ENCODE measurements around the gene FAM13C. TPM values are rescaled to one million over a fixed set of nuclear protein-coding genes. Genes with fewer than 3 reads are reported as not detected.

The FAM13C gene
- total and polyA plus RNA-seq, 2 of the 4 experiments (the other 2 are of a cell fraction): 1.6 to 2.9 TPM

GRCh38 chr10:59227136-59227673 lies 135.1 kb downstream of the FAM13C start:
- no peak overlapping the region for H3K18ac ChIP-seq (ENCODE audit: low read depth, low read length)
- no peak overlapping the region for H3K4me2 ChIP-seq (ENCODE audit: low read depth, low read length)
- H3K9me3 ChIP-seq (ENCODE audit: control insufficient read depth, insufficient read depth, low read length): no peaks in the 10 kb centered on the region
- no peak overlapping the region for H4K91ac ChIP-seq (ENCODE audit: insufficient read depth, low read depth, low read length)
- H2BK15ac ChIP-seq (ENCODE audit: low read depth, low read length): no peak overlapping the region
- H3K4ac ChIP-seq (ENCODE audit: low read depth, low read length): no peak overlapping the region
- no peak overlapping the region for H3K27ac ChIP-seq (ENCODE audit: insufficient read depth, low read length)
- no peak overlapping the region for H2AK5ac ChIP-seq (ENCODE audit: low read depth, low read length)
- ChIA-PET POLR2A (ENCODE audit: unreplicated experiment) (no interaction called here), CTCF (no interaction called here)
- no peak overlapping the region for H2AK9ac ChIP-seq (replicated peaks; ENCODE audit: low read depth, low read length, poor library complexity)
- TF ChIP-seq CHD1 (IDR thresholded peaks at IDR 0.05; ENCODE audit: low read depth, low read length): no peak
- TF ChIP-seq RFX5 (IDR thresholded peaks at IDR 0.05; ENCODE audit: low read depth, low read length): no peak
- TF ChIP-seq NFE2L2 (IDR thresholded peaks at IDR 0.05; ENCODE audit: low read depth, low read length): no peak
- TF ChIP-seq MAFK (IDR thresholded peaks at IDR 0.05; ENCODE audit: low read depth, low read length): no peak
- H3K36me3 ChIP-seq (ENCODE audit: control insufficient read depth, insufficient read depth, low read length): no peaks in the 10 kb centered on the region
- H2BK120ac ChIP-seq (ENCODE audit: low read depth, low read length): no peak overlapping the region
- H3K56ac ChIP-seq (ENCODE audit: extremely low read depth, insufficient read depth, low read length): no peak overlapping the region
- no peak overlapping the region for H3K23ac ChIP-seq (ENCODE audit: low read depth, low read length)
- H4K5ac ChIP-seq (ENCODE audit: low read depth, low read length): no peak overlapping the region
- no peak overlapping the region for H3K14ac ChIP-seq (replicated peaks; ENCODE audit: low read depth, low read length)
- dilution Hi-C loops (cut with HindIII; ENCODE audit: low sequenced_read_pairs, unreplicated experiment) (no loop called here), in situ Hi-C loops (cut with MboI; ENCODE audit: low sequenced_read_pairs) (no loop called here), intact Hi-C loops (cut with micrococcal nuclease) (no loop called here)
- no peak overlapping the region for H2BK5ac ChIP-seq (ENCODE audit: low read depth, low read length, poor library complexity, severe bottlenecking)
- no peak overlapping the region for H3K9ac ChIP-seq (ENCODE audit: low read depth, low read length)
- H4K20me1 ChIP-seq (ENCODE audit: insufficient read depth, low read length): no peaks in the 10 kb centered on the region
- no peaks in the 10 kb centered on the region for H3K4me1 ChIP-seq (ENCODE audit: control insufficient read depth, insufficient read depth, low read length)
- no peak for DNase-seq
- BruUV-seq (replicated peaks): no TSS peak
- no CpG with 5 or more reads among the region's 3 CpGs for WGBS, 2 experiments (ENCODE audit: extremely low coverage in 2 of 2, insufficient read length in 1 of 2)
- H3K9me1 ChIP-seq (ENCODE audit: insufficient read depth, low read length): no peaks in the 10 kb centered on the region
- H2BK20ac ChIP-seq (ENCODE audit: low read depth, low read length): no peak overlapping the region
- ATAC-seq (ENCODE audit: low read depth): no peak
- no peaks in the 10 kb centered on the region for H3K27me3 ChIP-seq (ENCODE audit: control insufficient read depth, insufficient read depth, low read length)
- H2AFZ ChIP-seq (replicated peaks; ENCODE audit: low read length, poor library complexity): no peak overlapping the region
- H3K79me1 ChIP-seq (ENCODE audit: low read depth in 1 of 2, low read length in 2 of 2): no peaks in the 10 kb centered on the region
- H3K4me3 ChIP-seq (ENCODE audit: insufficient read depth, low read depth, low read length): no peak overlapping the region
- no peak overlapping the region for H4K8ac ChIP-seq (ENCODE audit: low read depth in 2 of 2, low read length in 2 of 2)
